Neuronal stem cell (in vitro differentiated cells): Measurements from ENCODE around the gene ARHGAP21.
"Not testable (repeated sequence)": the region's sequence is repeated elsewhere in the genome, so short reads cannot be mapped to it uniquely, and the experiment has no call there.

Source experiments
- DNase-seq: peaks from one replicate; pipeline ENCODE4 v3.0.0-alpha.2; 2013; ENCODE audit warnings: low spot score
- H2AFZ ChIP-seq: one replicate; pipeline ENCODE4 v1.6.1; 2013; ENCODE audit warnings: mild to moderate bottlenecking, low read length, inconsistent platforms
- H2AK5ac ChIP-seq: 2 replicates; pipeline ENCODE4 v1.6.1; 2013; ENCODE audit warnings: low read depth, mild to moderate bottlenecking, inconsistent platforms, low read length, moderate library complexity, mixed read lengths
- H2BK120ac ChIP-seq: 2 replicates; pipeline ENCODE4 v1.6.1; 2013; ENCODE audit warnings: low read depth, mild to moderate bottlenecking, inconsistent platforms, low read length, moderate library complexity, mixed read lengths
- H2BK12ac ChIP-seq: one replicate; pipeline ENCODE4 v1.6.1; 2013; ENCODE audit warnings: low read length, inconsistent platforms
- H2BK15ac ChIP-seq: 2 replicates; pipeline ENCODE4 v1.6.1; 2013; ENCODE audit warnings: mild to moderate bottlenecking, low read length, inconsistent platforms, mixed read lengths
- H2BK5ac ChIP-seq: one replicate; pipeline ENCODE4 v1.6.1; 2013; ENCODE audit warnings: inconsistent platforms, mild to moderate bottlenecking, low read length, moderate library complexity
- H3K14ac ChIP-seq: one replicate; pipeline ENCODE4 v1.6.1; 2013; ENCODE audit warnings: low read length, inconsistent platforms
- H3K18ac ChIP-seq: 2 replicates; pipeline ENCODE4 v1.6.1; 2013; ENCODE audit warnings: low read length, inconsistent platforms
- H3K23ac ChIP-seq: 2 replicates; pipeline ENCODE4 v1.6.1; 2013; ENCODE audit warnings: low read depth, mild to moderate bottlenecking, mixed read lengths, low read length, inconsistent platforms; ENCODE audit not compliant: poor library complexity
- H3K27ac ChIP-seq: replicated peaks from 3 replicates; pipeline ENCODE4 v1.5.1; 2013; ENCODE audit warnings: low read length, inconsistent platforms
- H3K27me3 ChIP-seq, 3 experiments: 2 replicates each; pipeline ENCODE4 v1.6.1; 2013; ENCODE audit warnings: low read length in 3 of 3, mild to moderate bottlenecking in 2 of 3, inconsistent platforms in 1 of 3, low read depth in 1 of 3, mixed read lengths in 1 of 3, moderate library complexity in 1 of 3; ENCODE audit not compliant: control insufficient read depth in 3 of 3, insufficient read depth in 3 of 3
- H3K36me3 ChIP-seq, 2 donors: replicated peaks in 1 of 2; 2 replicates each; pipeline ENCODE4 v1.6.1; 2013; ENCODE audit warnings: low read length in 2 of 2; ENCODE audit not compliant: control insufficient read depth in 2 of 2, insufficient read depth in 2 of 2
- H3K4ac ChIP-seq: 2 replicates; pipeline ENCODE4 v1.6.1; 2013; ENCODE audit warnings: inconsistent platforms, mild to moderate bottlenecking, low read length, moderate library complexity
- H3K4me1 ChIP-seq, 2 donors: 1 replicate in 1 of 2; 2 replicates in 1 of 2; pipeline ENCODE4 v1.6.1; 2013; ENCODE audit warnings: low read length in 2 of 2, low read depth in 1 of 2; ENCODE audit not compliant: control insufficient read depth in 2 of 2, insufficient read depth in 1 of 2
- H3K4me2 ChIP-seq: one replicate; pipeline ENCODE4 v1.6.1; 2013; ENCODE audit warnings: mild to moderate bottlenecking, low read length, inconsistent platforms; ENCODE audit not compliant: insufficient read depth, poor library complexity, severe bottlenecking
- H3K4me3 ChIP-seq, 2 donors: 2 replicates each; pipeline ENCODE4 v1.5.1; 2013; ENCODE audit warnings: low read length in 2 of 2, mild to moderate bottlenecking in 2 of 2, inconsistent platforms in 1 of 2, moderate library complexity in 1 of 2
- H3K79me1 ChIP-seq: one replicate; pipeline ENCODE4 v1.6.1; 2013; ENCODE audit warnings: low read depth, mild to moderate bottlenecking, inconsistent platforms, low read length, moderate library complexity
- H3K9ac ChIP-seq: one replicate; pipeline ENCODE4 v1.6.1; 2013; ENCODE audit warnings: mild to moderate bottlenecking, low read depth, low read length, inconsistent platforms; ENCODE audit not compliant: poor library complexity
- H3K9me3 ChIP-seq, 2 donors: replicated peaks in 1 of 2; 2 replicates each; pipeline versions ENCODE3 to v1.6.1; 2013; ENCODE audit warnings: low read length in 2 of 2, mild to moderate bottlenecking in 2 of 2, inconsistent platforms in 1 of 2, low read depth in 1 of 2, mixed read lengths in 1 of 2, moderate library complexity in 1 of 2; ENCODE audit not compliant: control insufficient read depth in 2 of 2, insufficient read depth in 1 of 2
- H4K8ac ChIP-seq: one replicate; pipeline ENCODE4 v1.6.1; 2013; ENCODE audit warnings: low read depth, mild to moderate bottlenecking, inconsistent platforms, low read length, moderate library complexity
- H4K91ac ChIP-seq: one replicate; pipeline ENCODE4 v1.6.1; 2013; ENCODE audit warnings: low read length, low read depth, mild to moderate bottlenecking, inconsistent platforms; ENCODE audit not compliant: poor library complexity
- WGBS, 2 donors: extraction: QIAGEN DNeasy Blood & Tissue Kit; methylation state at CpG; one replicate each; pipeline ENCODE4 v1.1.7; 2013; ENCODE audit warnings: missing lambda C conversion rate in 2 of 2, mixed read lengths in 1 of 2; ENCODE audit not compliant: insufficient read length in 2 of 2, insufficient replicate concordance in 1 of 2; ENCODE audit errors: extremely low coverage in 2 of 2; 5-methylcytosine and 5-hydroxymethylcytosine counted together

Gene ARHGAP21

DNA sequence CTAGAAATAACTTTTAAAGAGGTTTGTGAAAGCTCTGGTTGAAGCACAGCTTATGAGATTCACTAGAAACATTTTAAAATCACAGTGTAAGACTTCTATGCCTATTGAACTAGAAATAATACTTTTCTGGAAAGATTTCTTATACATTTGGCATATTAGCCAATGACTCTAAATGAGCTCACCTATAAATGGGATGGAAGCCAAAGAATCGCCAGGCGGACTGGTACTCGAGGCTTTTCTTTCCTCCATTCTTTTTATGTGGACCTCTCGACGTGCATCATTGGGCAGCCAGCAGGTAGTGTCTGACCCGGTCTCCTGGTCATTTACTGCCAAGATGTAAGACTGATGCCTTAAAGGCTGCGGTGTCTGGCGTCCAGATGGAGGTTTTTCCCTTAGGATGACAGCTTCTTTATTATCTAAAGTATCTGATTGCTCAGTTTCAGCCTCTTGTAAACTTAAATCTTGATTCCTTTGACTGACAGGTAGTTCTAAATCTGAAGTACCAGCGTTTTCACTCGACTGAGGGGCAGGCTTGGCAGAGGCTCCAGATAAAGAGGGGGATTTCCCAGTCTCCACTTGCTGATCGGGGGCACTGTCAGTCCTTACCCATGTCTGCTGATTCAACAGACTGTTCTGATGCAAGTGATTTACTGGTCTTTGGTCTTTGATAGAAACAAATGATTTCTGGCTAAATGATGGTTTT, 104.2 kb downstream of the ARHGAP21 start:
- not testable (repeated sequence) for H2AFZ ChIP-seq, H2AK5ac ChIP-seq, H3K18ac ChIP-seq, H3K14ac ChIP-seq, H3K4me2 ChIP-seq, H3K4me1 ChIP-seq, H3K23ac ChIP-seq, H2BK15ac ChIP-seq, H3K9ac ChIP-seq, H3K4me3 ChIP-seq, H3K27ac ChIP-seq, H3K4ac ChIP-seq, H2BK12ac ChIP-seq, H4K91ac ChIP-seq, H3K79me1 ChIP-seq, DNase-seq, H3K27me3 ChIP-seq, H2BK120ac ChIP-seq, H3K9me3 ChIP-seq, H2BK5ac ChIP-seq, H4K8ac ChIP-seq
- WGBS, 2 donors, result no CpG with 5 or more reads among the region's 11 CpGs
- H3K36me3 ChIP-seq, result peaks cover 0 to 69% of the 10 kb centered on the region in 2 donors

DNA sequence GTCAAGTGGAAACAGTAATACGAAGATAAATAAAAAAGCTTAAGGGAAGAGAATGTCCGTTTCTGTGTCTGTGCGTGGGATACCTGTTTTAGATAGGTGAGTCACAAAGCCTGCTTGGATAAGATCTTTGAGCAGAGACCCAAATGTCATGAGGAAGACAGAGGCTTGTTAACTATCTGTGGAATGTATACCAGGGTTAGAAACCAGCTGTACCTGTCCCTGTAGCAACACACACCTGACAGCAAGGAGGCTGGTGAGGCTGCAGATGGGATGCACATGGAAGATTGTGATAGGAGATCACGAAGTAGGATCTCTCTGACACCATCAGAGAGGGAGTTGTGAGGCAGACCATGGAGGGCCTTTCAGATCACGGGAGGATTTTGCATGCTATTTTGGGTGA, 105.3 kb downstream of the ARHGAP21 start:
- no peaks in the 10 kb centered on the region for H3K9me3 ChIP-seq
- H3K18ac ChIP-seq, result no peak overlapping the region
- WGBS, 2 donors, result no CpG with 5 or more reads among the region's 5 CpGs
- H3K36me3 ChIP-seq, result peaks cover 0 to 78% of the 10 kb centered on the region in 2 donors
- no peak overlapping the region for H2BK15ac ChIP-seq
- no peak overlapping the region for H3K27ac ChIP-seq
- H3K4me2 ChIP-seq, result no peak overlapping the region
- no peaks in the 10 kb centered on the region for H3K4me1 ChIP-seq
- H3K4ac ChIP-seq, result no peak overlapping the region
- H4K91ac ChIP-seq, result no peak overlapping the region
- H2AFZ ChIP-seq, result no peak overlapping the region
- no peak overlapping the region for H4K8ac ChIP-seq
- H3K9ac ChIP-seq, result no peak overlapping the region
- no peaks in the 10 kb centered on the region for H3K27me3 ChIP-seq
- no peak overlapping the region for H3K4me3 ChIP-seq
- no peak overlapping the region for H3K23ac ChIP-seq
- no peak for DNase-seq
- no peak overlapping the region for H2BK120ac ChIP-seq
- no peak overlapping the region for H2BK5ac ChIP-seq
- H2AK5ac ChIP-seq, result no peak overlapping the region
- H3K14ac ChIP-seq, result no peak overlapping the region
- no peaks in the 10 kb centered on the region for H3K79me1 ChIP-seq
- no peak overlapping the region for H2BK12ac ChIP-seq

DNA sequence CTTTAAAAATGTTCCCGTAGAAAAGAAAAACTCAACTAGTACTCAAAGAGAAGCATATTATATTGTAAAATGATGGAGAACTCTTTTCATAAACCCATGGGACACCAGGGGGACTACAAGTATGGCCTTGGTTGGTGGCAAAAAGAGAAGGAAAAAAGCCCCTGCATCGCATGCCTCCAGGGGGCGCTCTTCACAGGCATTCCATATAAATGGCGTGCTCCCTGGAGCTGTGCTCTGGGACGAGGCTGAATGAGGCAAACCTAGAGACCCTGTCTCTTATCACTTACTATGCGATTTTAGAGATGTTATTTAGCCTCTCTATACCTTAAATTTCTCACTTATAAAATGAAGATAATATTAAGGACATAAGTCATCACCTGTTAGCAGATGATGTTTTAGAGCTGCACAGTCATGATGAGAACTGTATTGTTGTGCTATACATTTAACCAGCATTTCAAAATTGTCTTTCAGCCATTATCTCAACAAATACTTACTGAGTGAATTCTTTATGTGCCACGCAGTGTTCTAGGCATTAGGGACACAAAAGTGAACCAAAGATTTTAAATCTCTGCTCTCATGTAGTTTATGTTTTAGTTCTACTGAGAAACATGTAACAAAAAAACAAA, 105.8 kb downstream of the ARHGAP21 start:
- no peak overlapping the region for H2AFZ ChIP-seq
- no CpG with 5 or more reads among the region's 7 CpGs for WGBS, 2 donors
- H3K9ac ChIP-seq, result no peak overlapping the region
- H3K4me1 ChIP-seq, result no peaks in the 10 kb centered on the region
- no peak overlapping the region for H2BK15ac ChIP-seq
- no peak overlapping the region for H2BK120ac ChIP-seq
- no peak overlapping the region for H3K4me3 ChIP-seq
- no peaks in the 10 kb centered on the region for H3K9me3 ChIP-seq
- H3K79me1 ChIP-seq, result no peaks in the 10 kb centered on the region
- H2BK12ac ChIP-seq, result no peak overlapping the region
- H3K27me3 ChIP-seq, result no peaks in the 10 kb centered on the region
- no peak overlapping the region for H3K14ac ChIP-seq
- H3K36me3 ChIP-seq, result peaks cover 0 to 83% of the 10 kb centered on the region in 2 donors
- no peak overlapping the region for H3K23ac ChIP-seq
- H3K18ac ChIP-seq, result no peak overlapping the region
- no peak overlapping the region for H3K4ac ChIP-seq
- no peak overlapping the region for H3K27ac ChIP-seq
- H4K8ac ChIP-seq, result no peak overlapping the region
- H4K91ac ChIP-seq, result no peak overlapping the region
- no peak overlapping the region for H3K4me2 ChIP-seq
- peak; percentile 32 for DNase-seq
- H2BK5ac ChIP-seq, result no peak overlapping the region
- no peak overlapping the region for H2AK5ac ChIP-seq

DNA sequence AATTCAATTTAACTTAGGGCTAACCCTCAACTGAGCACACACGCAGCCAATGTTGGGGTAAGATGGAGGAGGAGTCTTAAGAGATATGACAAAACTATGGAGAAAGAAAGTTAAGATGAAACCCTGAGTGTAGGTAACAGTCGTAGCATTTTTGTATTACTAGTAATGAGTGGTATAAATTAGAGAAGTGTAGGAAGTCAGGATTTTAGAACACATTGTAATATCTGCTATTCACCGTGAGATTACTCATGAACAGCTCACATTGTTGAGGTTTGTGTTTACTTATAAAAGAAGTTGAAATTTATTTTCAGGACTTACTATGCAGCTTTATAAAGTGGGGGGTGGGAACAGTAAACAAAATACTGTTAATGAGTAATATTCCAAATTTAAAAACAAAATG, 107.2 kb downstream of the ARHGAP21 start:
- Histone ChIP-seq H2BK15ac (no peak overlapping the region), H3K4me2 (no peak overlapping the region), H3K36me3 (peaks cover 0 to 91% of the 10 kb centered on the region in 2 donors), H3K27ac (no peak overlapping the region), H3K23ac (no peak overlapping the region), H2BK5ac (no peak overlapping the region), H3K9me3 (peaks cover 0 to 2% of the 10 kb centered on the region in 2 donors), H3K9ac (no peak overlapping the region), H2AK5ac (no peak overlapping the region), H3K14ac (no peak overlapping the region), H3K4me1 (no peaks in the 10 kb centered on the region), H3K27me3 (no peaks in the 10 kb centered on the region), H4K91ac (no peak overlapping the region), H3K18ac (no peak overlapping the region), H3K79me1 (no peaks in the 10 kb centered on the region), H2BK120ac (no peak overlapping the region), H2AFZ (no peak overlapping the region), H2BK12ac (no peak overlapping the region), H4K8ac (no peak overlapping the region), H3K4me3 (no peak overlapping the region), H3K4ac (no peak overlapping the region)
- DNase-seq, result no peak
- WGBS, 2 donors, result no CpG with 5 or more reads among the region's 3 CpGs
